GM12878 (cell line): ENCODE results near the gene EYA2. TPM values are rescaled to one million over a fixed set of nuclear protein-coding genes. Genes with fewer than 3 reads are reported as not detected.

Experiments used
- ATAC-seq: fragments of 200-7000 bp; cut with Tn5 transposase; 3 replicates; pipeline ENCODE4 v1.9.1; 2020; ENCODE audit warnings: mild to moderate bottlenecking, moderate library complexity
- BruUV-seq: library from RNA; stranded (reverse); fragments of 400-500 nt; replicated peaks from 2 replicates; lab custom pipeline; 2021; lab: Mats Ljungman, UMichigan
- CTCF ChIA-PET: fragments of 300-600 bp; sonication (Branson Sonifier 250); formaldehyde crosslinking; extraction: SDS; loops from one replicate; lab custom pipeline; 2021; ENCODE audit warnings: inconsistent platforms; lab: Yijun Ruan, JAX
- POLR2A ChIA-PET: fragments of 350-600 bp; formaldehyde crosslinking; extraction: SDS; loops from one replicate; lab custom pipeline; 2021; ENCODE audit warnings: inconsistent platforms; lab: Charles Lee
- RAD21 ChIA-PET: fragments of 300-600 bp; sonication (Branson Sonifier 250); formaldehyde crosslinking; loops from one replicate; lab custom pipeline; 2023; ENCODE audit warnings: antibody characterized with exemption; ENCODE audit not compliant: unreplicated experiment; lab: Charles Lee
- SMC1A ChIA-PET: fragments of 300-600 bp; sonication (Branson Sonifier 250); formaldehyde crosslinking; loops from one replicate; lab custom pipeline; 2023; ENCODE audit not compliant: unreplicated experiment, uncharacterized antibody; lab: Charles Lee
- DNase-seq: peaks from one replicate; pipeline ENCODE4 v3.0.0-alpha.2; 2011; ENCODE audit warnings: low read depth, low spot score
- FAIRE-seq: peaks from 3 replicates; lab custom pipeline; 2011; peaks lifted over from hg19 to GRCh38; lab: Jason Lieb, UNC
- H2AFZ ChIP-seq: 2 replicates; pipeline ENCODE4 v1.6.0; 2011; ENCODE audit warnings: low read depth, low read length, control low read depth; ENCODE audit not compliant: control insufficient read depth
- H3K27ac ChIP-seq: 2 replicates; pipeline ENCODE4 v1.5.1; 2011; ENCODE audit warnings: control low read depth; ENCODE audit not compliant: control insufficient read depth, insufficient read depth
- H3K27me3 ChIP-seq, 2 experiments: replicated peaks in 1 of 2; 2 replicates each; pipeline versions ENCODE4 v1.6.0 to v1.6.1; 2011; ENCODE audit warnings: low read length in 1 of 2; ENCODE audit not compliant: control insufficient read depth in 2 of 2, insufficient read depth in 2 of 2
- H3K36me3 ChIP-seq, 2 experiments: 2 replicates each; pipeline ENCODE4 v1.5.1; 2011; ENCODE audit warnings: low read length in 1 of 2; ENCODE audit not compliant: control insufficient read depth in 2 of 2, insufficient read depth in 2 of 2
- H3K4me1 ChIP-seq: 2 replicates; pipeline ENCODE4 v1.6.1; 2011; ENCODE audit warnings: mild to moderate bottlenecking, low read length, moderate library complexity, mixed read lengths; ENCODE audit not compliant: control insufficient read depth, insufficient read depth
- H3K4me2 ChIP-seq: 2 replicates; pipeline ENCODE4 v1.6.0; 2011; ENCODE audit warnings: control low read depth; ENCODE audit not compliant: control insufficient read depth, insufficient read depth
- H3K4me3 ChIP-seq: fragments of 200-600 bp; sonication (generic); 2 replicates; pipeline ENCODE4 v1.5.1; 2016
- H3K79me2 ChIP-seq: 2 replicates; pipeline ENCODE4 v1.6.0; 2011; ENCODE audit warnings: low read length; ENCODE audit not compliant: control insufficient read depth, insufficient read depth
- H3K9ac ChIP-seq: 2 replicates; pipeline ENCODE4 v1.8.0; 2011; ENCODE audit warnings: low read length, control low read depth, mixed read lengths; ENCODE audit not compliant: control insufficient read depth, insufficient read depth
- H3K9me3 ChIP-seq: replicated peaks from 3 replicates; pipeline ENCODE4 v1.5.1; 2011; ENCODE audit warnings: mild to moderate bottlenecking, low read length; ENCODE audit not compliant: control insufficient read depth, insufficient read depth
- H4K20me1 ChIP-seq: 2 replicates; pipeline ENCODE4 v1.6.0; 2011; ENCODE audit not compliant: control insufficient read depth, insufficient read depth
- EP300 ChIP-seq, 2 experiments: fragments of 150-350 bp in 1 of 2; IDR thresholded peaks; 2 replicates each; pipeline ENCODE4 v1.6.1; 2011 to 2012; ENCODE audit warnings: low read depth in 2 of 2, low read length in 2 of 2, borderline replicate concordance in 1 of 2, improper control_type of control experiment in 1 of 2, inconsistent platforms in 1 of 2; ENCODE audit not compliant: control insufficient read depth in 1 of 2
- MTA2 ChIP-seq: fragments of 450-650 bp; IDR thresholded peaks from 2 replicates; pipeline ENCODE4 v1.6.1; 2016; ENCODE audit warnings: low read depth, mild to moderate bottlenecking, moderate library complexity
- PKNOX1 ChIP-seq: fragments of 450-650 bp; IDR thresholded peaks from 2 replicates; pipeline ENCODE4 v1.6.1; 2016; ENCODE audit warnings: mild to moderate bottlenecking
- PRDM15 ChIP-seq: fragments of 450-650 bp; formaldehyde crosslinking; IDR thresholded peaks from 2 replicates; pipeline ENCODE4 v1.4.0; 2020; ENCODE audit warnings: mild to moderate bottlenecking, moderate library complexity
- RELA ChIP-seq: fragments of 450-650 bp; IDR thresholded peaks from 2 replicates; pipeline ENCODE4 v1.8.0; 2014; ENCODE audit warnings: borderline replicate concordance; ENCODE audit not compliant: partially characterized antibody
- SIN3A ChIP-seq: IDR thresholded peaks from 2 replicates; pipeline ENCODE4 v1.6.1; 2012; ENCODE audit warnings: low read depth, low read length, improper control_type of control experiment
- SIX5 ChIP-seq: IDR thresholded peaks from 2 replicates; pipeline ENCODE4 v1.6.1; 2011; ENCODE audit warnings: mild to moderate bottlenecking, low read depth, low read length, moderate library complexity; ENCODE audit not compliant: severe bottlenecking
- TCF12 ChIP-seq: IDR thresholded peaks from 2 replicates; pipeline ENCODE4 v1.6.1; 2011; ENCODE audit warnings: low read depth, mild to moderate bottlenecking, low read length
- ZBTB4 ChIP-seq: fragments of 450-650 bp; formaldehyde crosslinking; IDR thresholded peaks from 2 replicates; pipeline ENCODE4 v1.4.0; 2022; ENCODE audit warnings: mild to moderate bottlenecking, moderate library complexity
- ZNF207 ChIP-seq: fragments of 450-650 bp; IDR thresholded peaks from 2 replicates; pipeline ENCODE4 v1.6.1; 2014; ENCODE audit warnings: antibody characterized with exemption, mild to moderate bottlenecking, borderline replicate concordance
- WGBS: methylation state at CpG from one replicate; pipeline ENCODE4 v1.1.6; 2016; ENCODE audit warnings: low lambda C conversion rate; ENCODE audit not compliant: insufficient replicate concordance, insufficient coverage; ENCODE audit errors: missing lambda C conversion rate; 5-methylcytosine and 5-hydroxymethylcytosine counted together
- in situ Hi-C: fragments of 300-500 bp; cut with MboI; formaldehyde crosslinking; loops from 9 replicates; pipeline ENCODE4 v1.14.3; 2018; ENCODE audit warnings: mixed read lengths
- intact Hi-C: fragments of 100-400 bp; cut with micrococcal nuclease; formaldehyde crosslinking; loops from one replicate; pipeline ENCODE4 v1.14.2; 2022; ENCODE audit not compliant: unreplicated experiment
- polyA plus RNA-seq, 11 experiments: library from polyadenylated mRNA; depleted of rRNA in 4 of 11; unstranded in 6 of 11; stranded (reverse) in 5 of 11; fragments of >200 nt; fragmentation: Nextera tagmentation in 4 of 11; fragmentation: Illumina TruSeq in 1 of 11; extraction: Ambion mirVana in 4 of 11; extraction: Trizol in 1 of 11; gene quantifications; 1 replicate in 1 of 11; 2 replicates in 10 of 11; pipeline versions ENCODE4 v1.2.1 to v1.2.3, GENCODE V29; 2011 to 2016; ENCODE audit warnings: inconsistent platforms in 2 of 11, missing spikeins in 2 of 11, low read depth in 1 of 11
- total RNA-seq, 4 experiments: library from RNA; depleted of rRNA in 3 of 4; stranded (reverse); fragments of >200 nt in 3 of 4; fragmentation: Illumina TruSeq in 1 of 4; extraction: Trizol in 1 of 4; gene quantifications; 2 replicates each; pipeline versions ENCODE4 v1.2.1 to v1.2.3, GENCODE V29; 2013 to 2021

EYA2 gene
- total and polyA plus RNA-seq, 10 of the 15 experiments (the other 5 are each of a cell fraction or from before 2014, with no cell fraction given) = 0.20 TPM; not detected in 9

GRCh38 chr20:46928580-46929132 lies 34.0 kb downstream of the EYA2 start:
- ChIA-PET POLR2A (no interaction called here), SMC1A (no interaction called here), RAD21 (no interaction called here), CTCF (no interaction called here)
- H4K20me1 ChIP-seq = no peaks in the 10 kb centered on the region
- no peak for ATAC-seq
- H3K4me1 ChIP-seq = no peaks in the 10 kb centered on the region
- WGBS = 47% methylated on average over 12 of the region's 12 CpGs
- no peak for FAIRE-seq
- no peaks in the 10 kb centered on the region; a peak in 1 of 4 replicates for H3K27me3 ChIP-seq
- H3K27ac ChIP-seq = no peak overlapping the region
- H3K9ac ChIP-seq = no peak overlapping the region
- no peak for DNase-seq
- no peak overlapping the region for H3K4me3 ChIP-seq
- in situ Hi-C loops (no loop called here), intact Hi-C loops (loop anchor here (10.0 kb wide), 1 partner anchor 116 kb away; no protein-coding TSS in a partner anchor)
- no peak overlapping the region for H2AFZ ChIP-seq
- H3K79me2 ChIP-seq = no peaks in the 10 kb centered on the region
- no peaks in the 10 kb centered on the region for H3K36me3 ChIP-seq
- BruUV-seq = no TSS peak
- H3K9me3 ChIP-seq = no peaks in the 10 kb centered on the region; the same call in 2 of the 3 replicates
- H3K4me2 ChIP-seq = no peak overlapping the region
- TF ChIP-seq SIX5 = no peak
- TF ChIP-seq PRDM15 (CRISPR knock-in tag) = no peak
- no peak for TF ChIP-seq SIN3A
- TF ChIP-seq ZBTB4 = no peak
- no peak for TF ChIP-seq RELA
- no peak for TF ChIP-seq TCF12
- no peak for TF ChIP-seq EP300 (IDR thresholded peaks at IDR 0.05; ENCODE audit: borderline replicate concordance in 1 of 2, control insufficient read depth in 1 of 2, low read depth in 2 of 2, low read length in 2 of 2)
- TF ChIP-seq PKNOX1 = no peak
- no peak for TF ChIP-seq MTA2
- TF ChIP-seq ZNF207 = no peak
